GM12892 (cell line): ENCODE measurements around the gene CCDC28A.

ENCODE experiments used
- POLR2A ChIP-seq: IDR thresholded peaks from 2 replicates; pipeline ENCODE4 v1.6.1; 2011; ENCODE audit warnings: low read depth, low read length, control low read depth
- POLR2AphosphoS5 ChIP-seq: IDR thresholded peaks from 2 replicates; pipeline ENCODE4 v1.6.1; 2011; ENCODE audit warnings: low read depth, low read length, control low read depth
- TAF1 ChIP-seq: IDR thresholded peaks from 2 replicates; pipeline ENCODE4 v1.6.1; 2011; ENCODE audit warnings: low read depth, mild to moderate bottlenecking, control low read depth, low read length, borderline replicate concordance

- TF ChIP-seq TAF1 = no peak
- TF ChIP-seq POLR2A = no peak
- no peak for TF ChIP-seq POLR2AphosphoS5
These were observed 7.5 kb upstream of the CCDC28A start for GRCh38 chr6:138765896-138766655.
